Left cardiac atrium (tissue), 4 donors: ENCODE data around the gene OXLD1. TPM values are rescaled to one million over a fixed set of nuclear protein-coding genes. Genes with fewer than 3 reads are reported as not detected.
A peak's percentile ranks its signal among the peaks of the same experiment; 100 is the strongest.
"Not testable (repeated sequence)": the region's sequence is repeated elsewhere in the genome, so short reads cannot be mapped to it uniquely, and the experiment has no call there.

Source experiments
- ATAC-seq, 2 donors: fragments of 200-7000 bp; cut with Tn5 transposase; one replicate each; pipeline ENCODE4 v1.9.1; 2020; ENCODE audit warnings: mild to moderate bottlenecking in 2 of 2, moderate library complexity in 2 of 2
- DNase-seq: peaks from one replicate; pipeline ENCODE4 v3.0.0-alpha.2; 2020
- intact Hi-C, 2 donors: fragments of 100-400 bp; cut with DNase I; formaldehyde crosslinking; loops; one replicate each; pipeline versions ENCODE4 v1.14.1 to v1.15.1; 2022 to 2023
- microRNA-seq, 2 donors: library from miRNA; unstranded; fragments of <30 nt; microRNA quantifications; one replicate each; pipeline ENCODE4 v1.2.0, GENCODE V29; 2020
- total RNA-seq, 2 donors: library from RNA; stranded (reverse); fragmentation: NEBNext Ultra II Directional; extraction: Animal tissue kit (Norgen Biotek cat#: 25700); gene quantifications; one replicate each; pipeline ENCODE4 v1.2.1, GENCODE V29; 2021
- donor health status: DM: no; HTN: yes; CAD: no.
- donor health status: DM: no; HTN: yes; CAD: no; lungs with severe emphysema.
- donor health status: DM: yes; HTN: yes; CAD: no.
- donor health status: Dilated cardiomyopathy.

Gene OXLD1
- total RNA-seq, 2 donors from 2014 or later: 20.9 to 23.6 TPM

GRCh38 chr17:81638683-81639082 lies 27.7 kb downstream of the OXLD1 start:
- intact Hi-C loops: no loop called here
- no peak for ATAC-seq
- DNase-seq: no peak

- peak; percentile 87 to 94 for ATAC-seq
- intact Hi-C loops: no loop called here
- DNase-seq: peak; percentile 87
Observed at GRCh38 chr17:81636505-81637288, 29.7 kb downstream of the OXLD1 start, which contains the start of the genes NPLOC4 and TSPAN10. Gene NPLOC4 (minus strand): TSS chr17:81637112. CDS start chr17:81636930, 182 bp downstream. Gene TSPAN10 (plus strand): TSS chr17:81637196. CDS start chr17:81642413, 5,217 bp downstream.

- DNase-seq: no peak
- intact Hi-C loops: no loop called here
- ATAC-seq: no peak
Observed at GRCh38 chr17:81635973-81636504, 30.4 kb downstream of the OXLD1 start.

- intact Hi-C loops: no loop called here
- ATAC-seq (no peak), DNase-seq (no peak)
Observed at GRCh38 chr17:81635431-81635830, 31.0 kb downstream of the OXLD1 start.

GRCh38 chr17:81631482-81631881 lies 34.9 kb downstream of the OXLD1 start:
- DNase-seq (no peak), ATAC-seq (no peak)
- intact Hi-C loops: no loop called here

GRCh38 chr17:81630274-81630673 lies 36.1 kb downstream of the OXLD1 start:
- no peak for DNase-seq
- intact Hi-C loops: no loop called here
- no peak for ATAC-seq

- ATAC-seq: peak; percentile 45 to 48
- intact Hi-C loops: no loop called here
- no peak for DNase-seq
Observed at GRCh38 chr17:81621494-81622130, 44.8 kb downstream of the OXLD1 start.

- ATAC-seq, intact Hi-C loops, DNase-seq: not testable (repeated sequence)
Observed at GRCh38 chr17:81618307-81618706, 48.1 kb downstream of the OXLD1 start.

GRCh38 chr17:81616877-81617276 lies 49.5 kb downstream of the OXLD1 start:
- intact Hi-C loops: no loop called here
- ATAC-seq (no peak), DNase-seq (no peak)

- ATAC-seq (no peak), DNase-seq (no peak)
- intact Hi-C loops: no loop called here
Observed at GRCh38 chr17:81615401-81615930, 50.9 kb downstream of the OXLD1 start.

Small RNA genes within 50 kb of the gene (microRNA-seq; reads per million reads assigned to microRNA genes)
- gene MIR6786: 0 to 0.20 reads per million in 2 donors

Other genes starting within 250 kb of the OXLD1 start
- gene ACTG1, start 153.8 kb downstream of the OXLD1 start, total RNA-seq: 1,000 to 10,000 TPM in 1 of 2 donors, 100 to 1,000 TPM in 1; 663 to 1,095 TPM
- gene FSCN2, start 138.2 kb downstream of the OXLD1 start, total RNA-seq: under 1 TPM; 0.38 to 0.39 TPM
- 10 to 100 TPM; 11.6 to 15.7 TPM for gene FAAP100, start 114.3 kb downstream of the OXLD1 start, total RNA-seq
- gene NPLOC4, start 29.5 kb downstream of the OXLD1 start, total RNA-seq: 10 to 100 TPM; 67.2 to 97.1 TPM
- gene TSPAN10, start 29.4 kb downstream of the OXLD1 start, total RNA-seq: under 1 TPM; 0.16 to 0.50 TPM
- under 1 TPM in 1 of 2 donors, not detected in 1; 0.50 TPM for gene PDE6G, start 10.1 kb downstream of the OXLD1 start, total RNA-seq
- gene CCDC137, start 132 bp upstream of the OXLD1 start, total RNA-seq: 1 to 10 TPM; 7.2 to 8.9 TPM
- gene ARL16, start 17.2 kb upstream of the OXLD1 start, total RNA-seq: 10 to 100 TPM; 12.2 to 22.3 TPM
- 10 to 100 TPM; 42.3 to 52.6 TPM for gene HGS, start 17.4 kb upstream of the OXLD1 start, total RNA-seq
- gene MRPL12, start 36.8 kb upstream of the OXLD1 start, total RNA-seq: 100 to 1,000 TPM; 133 TPM
- gene SLC25A10, start 45.7 kb upstream of the OXLD1 start, total RNA-seq: 10 to 100 TPM; 10.1 to 11.8 TPM
- not detected for gene GCGR, start 137.5 kb upstream of the OXLD1 start, total RNA-seq
- 10 to 100 TPM; 83.9 to 98.0 TPM for gene MCRIP1, start 166.7 kb upstream of the OXLD1 start, total RNA-seq
- gene PPP1R27, start 168.4 kb upstream of the OXLD1 start, total RNA-seq: not detected
- gene P4HB, start 193.9 kb upstream of the OXLD1 start, total RNA-seq: 100 to 1,000 TPM; 403 to 414 TPM
- 100 to 1,000 TPM; 168 to 252 TPM for gene ARHGDIA, start 204.7 kb upstream of the OXLD1 start, total RNA-seq
- 10 to 100 TPM; 33.7 to 45.2 TPM for gene ALYREF, start 225.0 kb upstream of the OXLD1 start, total RNA-seq
- 100 to 1,000 TPM; 133 to 155 TPM for gene ANAPC11, start 225.1 kb upstream of the OXLD1 start, total RNA-seq
- under 1 TPM; 0.21 to 0.24 TPM for gene NPB, start 235.6 kb upstream of the OXLD1 start, total RNA-seq
- gene PCYT2, start 244.8 kb upstream of the OXLD1 start, total RNA-seq: 10 to 100 TPM; 21.8 to 22.2 TPM